Stimulated activated CD4-positive, alpha-beta T cell treated with anti-CD3 and anti-CD28 coated beads, Interleukin-15, amount 100 ng/mL, for 24 hours (primary cell): Measurements from ENCODE around the gene SEMA3A.
"Not testable (repeated sequence)": the region's sequence is repeated elsewhere in the genome, so short reads cannot be mapped to it uniquely, and the experiment has no call there.

Experiments
- DNase-seq: peaks from one replicate; pipeline ENCODE4 v3.0.0-alpha.2; 2020

The SEMA3A gene

GRCh38 chr7:84057576-84057975 is 137.0 kb downstream of the SEMA3A start:
- no peak for DNase-seq

- no peak for DNase-seq
Measured at GRCh38 chr7:84055904-84056605, 138.5 kb downstream of the SEMA3A start.

- DNase-seq = not testable (repeated sequence)
Measured at GRCh38 chr7:84055199-84055598, 139.4 kb downstream of the SEMA3A start.

GRCh38 chr7:84049071-84049836 is 145.3 kb downstream of the SEMA3A start:
- DNase-seq = no peak

- no peak for DNase-seq
Measured at GRCh38 chr7:84047085-84047484, 147.5 kb downstream of the SEMA3A start.

GRCh38 chr7:84044834-84045233 is 149.8 kb downstream of the SEMA3A start:
- DNase-seq = no peak

GRCh38 chr7:84043661-84044191 is 150.9 kb downstream of the SEMA3A start:
- no peak for DNase-seq

- DNase-seq = no peak
Measured at GRCh38 chr7:84042110-84042539, 152.5 kb downstream of the SEMA3A start.

- no peak for DNase-seq
Measured at GRCh38 chr7:84041649-84042048, 152.9 kb downstream of the SEMA3A start.

- no peak for DNase-seq
Measured at GRCh38 chr7:84040355-84040754, 154.2 kb downstream of the SEMA3A start.

- no peak for DNase-seq
Measured at GRCh38 chr7:84039432-84039831, 155.2 kb downstream of the SEMA3A start.

GRCh38 chr7:84027678-84028077 is 166.9 kb downstream of the SEMA3A start:
- DNase-seq = no peak

- no peak for DNase-seq
Measured at GRCh38 chr7:84025332-84025927, 169.2 kb downstream of the SEMA3A start.

- DNase-seq = no peak
Measured at GRCh38 chr7:84022684-84023308, 171.8 kb downstream of the SEMA3A start.

- DNase-seq = no peak
Measured at GRCh38 chr7:84022009-84022408, 172.6 kb downstream of the SEMA3A start.

- DNase-seq = no peak
Measured at GRCh38 chr7:84021292-84021908, 173.2 kb downstream of the SEMA3A start.

- DNase-seq = no peak
Measured at GRCh38 chr7:84017651-84018050, 176.9 kb downstream of the SEMA3A start.

GRCh38 chr7:84013616-84014240 is 180.9 kb downstream of the SEMA3A start:
- DNase-seq = no peak

GRCh38 chr7:84009782-84010181 is 184.8 kb downstream of the SEMA3A start:
- no peak for DNase-seq

GRCh38 chr7:84009051-84009450 is 185.5 kb downstream of the SEMA3A start:
- DNase-seq = no peak

- DNase-seq = no peak
Measured at GRCh38 chr7:84003191-84003590, 191.4 kb downstream of the SEMA3A start.

GRCh38 chr7:84002348-84002747 is 192.2 kb downstream of the SEMA3A start:
- DNase-seq = no peak
